Rectal smooth muscle tissue (tissue), 1 donor: ENCODE results near the gene DLL3.

Experiments
- H3K27ac ChIP-seq: one replicate; pipeline ENCODE4 v1.7.0; 2013; ENCODE audit warnings: low read depth, low read length, inconsistent platforms
- H3K27me3 ChIP-seq: one replicate; pipeline ENCODE4 v1.7.0; 2013; ENCODE audit warnings: low read length; ENCODE audit not compliant: control insufficient read depth, insufficient read depth
- H3K36me3 ChIP-seq: one replicate; pipeline ENCODE4 v1.7.0; 2013; ENCODE audit warnings: low read length; ENCODE audit not compliant: control insufficient read depth, insufficient read depth
- H3K4me1 ChIP-seq: one replicate; pipeline ENCODE4 v1.7.0; 2013; ENCODE audit warnings: low read length; ENCODE audit not compliant: control insufficient read depth, insufficient read depth
- H3K4me3 ChIP-seq: one replicate; pipeline ENCODE4 v1.7.0; 2013; ENCODE audit warnings: low read length
- H3K9ac ChIP-seq: one replicate; pipeline ENCODE4 v1.7.0; 2013; ENCODE audit warnings: low read length

DLL3 gene

GRCh38 chr19:39531834-39532232, 33.1 kb downstream of the DLL3 start:
- Histone ChIP-seq H3K27me3 (no peaks in the 10 kb centered on the region), H3K4me3 (peak overlapping the region; percentile 90), H3K4me1 (peaks cover 9% of the 10 kb centered on the region), H3K9ac (peak overlapping the region; percentile 87), H3K27ac (peak overlapping the region; percentile 81), H3K36me3 (no peaks in the 10 kb centered on the region)

- Histone ChIP-seq H3K36me3 (no peaks in the 10 kb centered on the region), H3K9ac (peak within 1 kb of the TSS; percentile 87), H3K27me3 (no peaks in the 10 kb centered on the region), H3K4me3 (peak within 1 kb of the TSS; percentile 90), H3K4me1 (peaks cover 9% of the 10 kb centered on the region), H3K27ac (peak within 1 kb of the TSS; percentile 81)
These were observed 33.7 kb downstream of the DLL3 start, which contains the start of gene EID2B for GRCh38 chr19:39532233-39533002. EID2B (minus strand) TSS chr19:39532852; CDS start chr19:39532802, 50 bp downstream.

GRCh38 chr19:39533003-39533512, 34.3 kb downstream of the DLL3 start:
- Histone ChIP-seq H3K27me3 (no peaks in the 10 kb centered on the region), H3K4me1 (peaks cover 9% of the 10 kb centered on the region), H3K4me3 (no peak overlapping the region), H3K36me3 (no peaks in the 10 kb centered on the region), H3K27ac (no peak overlapping the region), H3K9ac (no peak overlapping the region)

GRCh38 chr19:39533791-39534190, 35.0 kb downstream of the DLL3 start:
- H3K27ac ChIP-seq, result no peak overlapping the region
- H3K9ac ChIP-seq, result no peak overlapping the region
- no peak overlapping the region for H3K4me3 ChIP-seq
- no peaks in the 10 kb centered on the region for H3K36me3 ChIP-seq
- H3K4me1 ChIP-seq, result peaks cover 10% of the 10 kb centered on the region
- no peaks in the 10 kb centered on the region for H3K27me3 ChIP-seq

GRCh38 chr19:39539165-39539517, 40.4 kb downstream of the DLL3 start:
- peak overlapping the region; percentile 93 for H3K27ac ChIP-seq
- peak overlapping the region; percentile 3 for H3K9ac ChIP-seq
- no peaks in the 10 kb centered on the region for H3K36me3 ChIP-seq
- no peaks in the 10 kb centered on the region for H3K27me3 ChIP-seq
- peaks cover 9% of the 10 kb centered on the region for H3K4me1 ChIP-seq
- peak overlapping the region; percentile 60 for H3K4me3 ChIP-seq

GRCh38 chr19:39539518-39540332, 41.0 kb downstream of the DLL3 start, which contains the start of gene EID2:
EID2 (minus strand) TSS chr19:39540161; CDS start chr19:39540079, 82 bp downstream.
- Histone ChIP-seq H3K27ac (peak within 1 kb of the TSS; percentile 93), H3K4me3 (peak within 1 kb of the TSS; percentile 60), H3K27me3 (no peaks in the 10 kb centered on the region), H3K4me1 (peaks cover 9% of the 10 kb centered on the region), H3K36me3 (no peaks in the 10 kb centered on the region), H3K9ac (peak within 1 kb of the TSS; percentile 3)

GRCh38 chr19:39540333-39540673, 41.6 kb downstream of the DLL3 start:
- H3K4me3 ChIP-seq, result peak overlapping the region; percentile 60
- H3K9ac ChIP-seq, result no peak overlapping the region

GRCh38 chr19:39542206-39542605, 43.5 kb downstream of the DLL3 start:
- peaks cover 9% of the 10 kb centered on the region for H3K4me1 ChIP-seq

More at GRCh38 chr19:39540333-39540673, 41.6 kb downstream of the DLL3 start:
- Histone ChIP-seq H3K27me3 (no peaks in the 10 kb centered on the region), H3K4me1 (peaks cover 9% of the 10 kb centered on the region), H3K36me3 (no peaks in the 10 kb centered on the region), H3K27ac (no peak overlapping the region)

GRCh38 chr19:39543477-39543857, 44.7 kb downstream of the DLL3 start:
- Histone ChIP-seq H3K36me3 (no peaks in the 10 kb centered on the region), H3K4me3 (no peak overlapping the region), H3K27ac (no peak overlapping the region), H3K27me3 (no peaks in the 10 kb centered on the region), H3K4me1 (peaks cover 9% of the 10 kb centered on the region), H3K9ac (no peak overlapping the region)

More at GRCh38 chr19:39542206-39542605, 43.5 kb downstream of the DLL3 start:
- no peak overlapping the region for H3K9ac ChIP-seq
- no peaks in the 10 kb centered on the region for H3K27me3 ChIP-seq
- H3K27ac ChIP-seq, result no peak overlapping the region
- no peak overlapping the region for H3K4me3 ChIP-seq
- H3K36me3 ChIP-seq, result no peaks in the 10 kb centered on the region

GRCh38 chr19:39544226-39544903, 45.6 kb downstream of the DLL3 start:
- H3K27me3 ChIP-seq, result no peaks in the 10 kb centered on the region
- no peak overlapping the region for H3K4me3 ChIP-seq
- H3K27ac ChIP-seq, result no peak overlapping the region
- no peak overlapping the region for H3K9ac ChIP-seq
- H3K4me1 ChIP-seq, result peaks cover 3% of the 10 kb centered on the region
- H3K36me3 ChIP-seq, result no peaks in the 10 kb centered on the region

- no peaks in the 10 kb centered on the region for H3K36me3 ChIP-seq
- H3K27me3 ChIP-seq, result no peaks in the 10 kb centered on the region
- no peak overlapping the region for H3K27ac ChIP-seq
- no peak overlapping the region for H3K9ac ChIP-seq
- no peak overlapping the region for H3K4me3 ChIP-seq
- peaks cover 3% of the 10 kb centered on the region for H3K4me1 ChIP-seq
These were observed 46.2 kb downstream of the DLL3 start for GRCh38 chr19:39544911-39545310.

- Histone ChIP-seq H3K4me1 (no peaks in the 10 kb centered on the region), H3K9ac (no peak overlapping the region), H3K27me3 (no peaks in the 10 kb centered on the region), H3K4me3 (no peak overlapping the region), H3K27ac (no peak overlapping the region), H3K36me3 (no peaks in the 10 kb centered on the region)
These were observed 47.9 kb downstream of the DLL3 start for GRCh38 chr19:39546599-39546998.
